WERI-Rb-1 (cell line): Measurements from ENCODE around the gene SPDYE2B.
"Not testable (repeated sequence)": the region's sequence is repeated elsewhere in the genome, so short reads cannot be mapped to it uniquely, and the experiment has no call there.

Experiments
- DNase-seq: peaks from one replicate; pipeline ENCODE4 v3.0.0-alpha.2; 2020
- H3K27ac ChIP-seq: fragments of 250-450 bp; sonication (Bioruptor Pico); 2 replicates; pipeline ENCODE4 v1.5.1; 2020; ENCODE audit warnings: mild to moderate bottlenecking, moderate library complexity
- H3K27me3 ChIP-seq: fragments of 250-450 bp; sonication (Bioruptor Pico); 2 replicates; pipeline ENCODE4 v1.5.1; 2021; ENCODE audit warnings: mild to moderate bottlenecking, low read depth, moderate library complexity; ENCODE audit not compliant: insufficient read depth, severe bottlenecking
- H3K36me3 ChIP-seq: fragments of 250-450 bp; sonication (Bioruptor Pico); 2 replicates; pipeline ENCODE4 v1.5.1; 2020; ENCODE audit warnings: mild to moderate bottlenecking, moderate library complexity
- H3K4me3 ChIP-seq: 2 replicates; pipeline ENCODE4 v1.5.1; 2011; ENCODE audit warnings: low read depth, mild to moderate bottlenecking, control low read depth, low read length
- H3K9me3 ChIP-seq: fragments of 250-450 bp; sonication (Bioruptor Pico); 2 replicates; pipeline ENCODE4 v1.5.1; 2021; ENCODE audit warnings: mild to moderate bottlenecking, moderate library complexity; ENCODE audit not compliant: severe bottlenecking

Gene SPDYE2B, protein sequence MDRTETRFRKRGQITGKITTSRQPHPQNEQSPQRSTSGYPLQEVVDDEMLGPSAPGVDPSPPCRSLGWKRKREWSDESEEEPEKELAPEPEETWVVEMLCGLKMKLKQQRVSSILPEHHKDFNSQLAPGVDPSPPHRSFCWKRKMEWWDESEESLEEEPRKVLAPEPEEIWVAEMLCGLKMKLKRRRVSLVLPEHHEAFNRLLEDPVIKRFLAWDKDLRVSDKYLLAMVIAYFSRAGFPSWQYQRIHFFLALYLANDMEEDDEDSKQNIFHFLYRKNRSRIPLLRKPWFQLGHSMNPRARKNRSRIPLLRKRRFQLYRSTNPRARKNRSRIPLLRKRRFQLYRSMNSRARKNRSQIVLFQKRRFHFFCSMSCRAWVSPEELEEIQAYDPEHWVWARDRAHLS

GRCh38 chr7:102649924-102650323 is at the start of gene SPDYE2B:
Gene SPDYE2B (plus strand): TSS chr7:102650319. CDS start chr7:102652349, 2,030 bp downstream.
- H3K36me3 ChIP-seq, DNase-seq: not testable (repeated sequence)

GRCh38 chr7:102602317-102602716 is 47.8 kb upstream of the SPDYE2B start:
- not testable (repeated sequence) for H3K27me3 ChIP-seq, DNase-seq, H3K9me3 ChIP-seq

More at GRCh38 chr7:102649924-102650323, at the start of gene SPDYE2B:
- H3K27ac ChIP-seq, H3K27me3 ChIP-seq, H3K4me3 ChIP-seq, H3K9me3 ChIP-seq: not testable (repeated sequence)

DNA sequence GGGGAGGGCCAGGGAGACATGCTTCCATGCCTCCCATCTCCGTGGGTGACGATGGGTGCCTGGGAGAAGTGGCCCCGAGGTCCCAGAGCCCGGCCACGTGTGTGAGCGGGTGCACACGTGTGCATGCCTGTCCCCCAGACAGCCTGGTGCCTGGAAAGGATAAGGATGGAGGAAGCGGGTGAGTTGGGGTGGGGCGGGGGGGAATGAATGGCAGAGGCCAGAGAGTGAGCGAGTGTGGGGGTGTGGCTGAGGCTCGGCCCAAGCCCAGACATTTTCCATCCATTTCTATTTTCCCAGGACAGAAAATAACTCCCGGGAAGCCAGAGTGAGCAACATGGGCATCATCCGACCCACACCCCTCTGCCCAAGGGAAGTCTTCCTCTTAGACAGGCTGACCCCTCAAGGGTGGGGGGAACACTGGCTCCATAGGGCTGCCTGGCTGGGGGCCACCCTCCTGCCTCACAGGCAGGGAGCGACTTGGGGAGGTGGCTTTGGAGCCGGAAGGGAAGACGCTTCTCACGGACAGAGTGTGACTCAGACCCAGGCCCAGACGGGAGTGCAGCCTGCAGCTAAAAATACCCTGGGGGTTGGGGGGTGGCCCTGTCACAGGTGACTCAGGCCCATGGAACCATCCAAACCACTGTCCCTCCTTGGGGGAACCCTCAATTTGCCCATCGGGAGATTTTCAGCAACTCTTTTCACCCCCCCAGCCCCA is 45.5 kb upstream of the SPDYE2B start:
- H3K9me3 ChIP-seq, H3K27me3 ChIP-seq, DNase-seq, H3K36me3 ChIP-seq, H3K4me3 ChIP-seq, H3K27ac ChIP-seq: not testable (repeated sequence)

More at GRCh38 chr7:102602317-102602716, 47.8 kb upstream of the SPDYE2B start:
- H3K27ac ChIP-seq, H3K4me3 ChIP-seq, H3K36me3 ChIP-seq: not testable (repeated sequence)

DNA sequence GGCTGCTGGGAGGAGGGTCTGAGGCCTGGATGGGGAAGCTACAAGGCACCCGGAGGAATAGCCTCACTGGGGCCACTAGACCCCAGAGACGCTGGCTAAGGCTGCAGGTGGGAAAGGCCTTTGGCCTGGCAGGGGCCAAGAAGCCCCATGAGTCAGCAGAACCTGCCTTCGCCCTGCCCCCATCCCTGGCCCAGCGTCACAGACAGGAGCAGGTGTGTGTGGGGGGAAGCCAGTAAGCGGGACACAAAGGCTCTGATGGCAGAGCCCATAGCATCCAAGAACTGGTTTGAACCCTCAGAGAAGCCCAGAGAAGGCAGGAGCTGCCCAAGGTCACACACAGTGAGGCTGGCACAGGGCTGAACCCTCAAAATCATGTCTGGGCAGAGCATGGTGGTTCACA is 43.3 kb upstream of the SPDYE2B start:
- H3K9me3 ChIP-seq, DNase-seq, H3K36me3 ChIP-seq, H3K27me3 ChIP-seq, H3K4me3 ChIP-seq, H3K27ac ChIP-seq: not testable (repeated sequence)

DNA sequence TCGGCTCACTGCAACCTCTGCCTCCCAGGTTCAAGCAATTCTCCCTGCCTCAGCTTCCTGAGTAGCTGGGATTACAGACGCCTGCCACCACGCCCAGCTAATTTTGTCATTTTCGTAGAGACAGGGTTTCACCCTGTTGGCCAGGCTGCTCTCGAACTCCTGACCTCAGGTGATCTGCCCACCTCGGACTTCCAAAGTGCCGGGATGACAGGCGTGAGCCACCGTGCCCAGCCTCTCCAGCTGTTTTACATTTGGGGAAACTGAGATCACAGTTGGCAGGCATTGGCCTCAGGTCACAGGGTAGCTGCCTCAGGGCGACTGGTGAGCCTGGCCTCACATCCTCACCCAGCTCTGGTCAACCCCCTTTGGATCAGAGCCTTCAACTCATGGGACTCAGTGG is 40.4 kb upstream of the SPDYE2B start:
- H3K4me3 ChIP-seq, H3K27ac ChIP-seq, H3K36me3 ChIP-seq, H3K9me3 ChIP-seq, DNase-seq, H3K27me3 ChIP-seq: not testable (repeated sequence)

GRCh38 chr7:102610441-102610840 is 39.7 kb upstream of the SPDYE2B start:
- peak; percentile 8 for DNase-seq
- H3K27ac ChIP-seq, H3K4me3 ChIP-seq, H3K27me3 ChIP-seq, H3K9me3 ChIP-seq, H3K36me3 ChIP-seq: not testable (repeated sequence)

DNA sequence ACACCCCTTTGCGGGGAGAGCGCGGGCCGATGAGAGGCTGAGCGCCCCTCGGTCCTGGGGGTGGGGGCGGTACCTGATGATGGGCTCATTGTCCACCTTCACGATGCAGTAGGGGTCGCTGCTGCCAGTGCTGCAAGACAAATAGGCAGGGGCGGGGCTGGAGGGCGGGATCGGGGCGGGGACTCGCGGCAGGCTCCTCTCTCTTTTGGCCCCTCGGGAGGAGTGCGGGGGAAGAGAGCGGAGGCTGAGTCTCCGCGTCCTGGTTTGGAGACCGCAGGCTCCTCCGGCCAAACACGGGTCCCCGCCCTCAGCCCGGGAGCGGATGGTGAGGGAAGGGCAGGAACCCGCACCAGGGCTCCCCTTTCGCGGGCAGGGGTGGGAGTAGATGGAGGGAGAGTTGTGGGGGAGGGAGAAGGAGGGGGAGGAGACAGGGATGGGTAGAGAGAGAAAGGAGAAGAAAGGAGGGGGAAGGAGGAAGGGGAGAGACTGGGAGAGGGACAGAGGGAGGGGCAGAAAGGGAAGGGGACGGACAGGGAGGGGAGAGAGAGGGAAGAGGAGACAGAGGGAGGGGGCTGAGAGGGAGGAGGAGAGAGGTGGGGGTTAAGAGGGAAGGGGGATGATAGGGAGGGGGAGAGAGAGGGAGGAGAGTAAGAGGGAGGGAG is 39.0 kb upstream of the SPDYE2B start:
- DNase-seq, H3K36me3 ChIP-seq, H3K27me3 ChIP-seq, H3K4me3 ChIP-seq, H3K9me3 ChIP-seq, H3K27ac ChIP-seq: not testable (repeated sequence)

- H3K27me3 ChIP-seq, H3K27ac ChIP-seq, H3K36me3 ChIP-seq, H3K9me3 ChIP-seq: not testable (repeated sequence)
- peak overlapping the region; percentile 19 for H3K4me3 ChIP-seq
- peak; percentile 46 for DNase-seq
Measured at GRCh38 chr7:102611675-102612325, 38.3 kb upstream of the SPDYE2B start.

GRCh38 chr7:102613575-102614345 is 36.4 kb upstream of the SPDYE2B start:
- not testable (repeated sequence) for H3K4me3 ChIP-seq, H3K9me3 ChIP-seq, H3K27me3 ChIP-seq, DNase-seq, H3K36me3 ChIP-seq, H3K27ac ChIP-seq

- not testable (repeated sequence) for H3K27me3 ChIP-seq, H3K36me3 ChIP-seq, DNase-seq, H3K4me3 ChIP-seq, H3K27ac ChIP-seq, H3K9me3 ChIP-seq
Measured at GRCh38 chr7:102614346-102614697, 35.8 kb upstream of the SPDYE2B start.

DNA sequence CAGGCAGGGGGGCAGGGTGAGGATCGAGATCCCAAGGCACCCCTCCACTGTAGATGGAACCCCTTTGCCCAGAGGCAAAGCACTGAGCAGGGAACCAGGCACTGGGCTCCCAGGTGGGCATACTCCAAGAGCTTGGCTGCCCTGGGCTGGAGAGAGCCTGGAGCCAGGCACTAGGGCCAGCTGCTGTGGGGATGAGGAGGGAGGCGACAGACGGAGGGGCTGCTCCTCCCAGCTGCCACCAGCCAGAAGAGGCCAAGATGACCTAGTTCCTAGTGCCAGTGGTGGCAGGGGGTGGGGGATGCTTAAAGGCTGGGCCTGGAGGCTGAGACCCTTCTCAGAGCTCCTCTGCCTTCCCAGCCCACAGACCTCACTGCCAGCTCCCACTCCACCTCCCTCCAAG is 35.2 kb upstream of the SPDYE2B start:
- H3K36me3 ChIP-seq, H3K9me3 ChIP-seq, H3K27ac ChIP-seq, H3K27me3 ChIP-seq, DNase-seq, H3K4me3 ChIP-seq: not testable (repeated sequence)

DNA sequence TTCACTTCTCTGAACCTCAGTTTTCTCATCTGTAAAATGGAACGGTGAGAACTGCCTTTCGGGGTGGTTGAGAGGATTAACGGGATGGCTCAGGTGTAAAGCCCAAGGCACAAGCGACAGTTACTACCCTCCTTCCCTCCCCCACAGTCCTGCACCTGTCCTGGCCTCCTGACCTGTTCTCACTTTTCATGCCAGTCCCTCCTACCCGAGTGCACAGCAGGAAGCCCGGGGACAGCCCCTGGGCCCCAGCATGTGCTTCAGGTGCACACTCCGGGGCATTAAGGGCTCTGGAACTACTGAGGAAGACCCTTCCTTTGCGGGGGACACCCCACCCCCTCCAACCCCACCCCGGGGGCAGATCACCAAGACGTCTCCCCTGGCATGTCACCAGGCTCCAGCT is 34.2 kb upstream of the SPDYE2B start:
- not testable (repeated sequence) for DNase-seq, H3K27ac ChIP-seq, H3K27me3 ChIP-seq, H3K36me3 ChIP-seq, H3K9me3 ChIP-seq, H3K4me3 ChIP-seq

DNA sequence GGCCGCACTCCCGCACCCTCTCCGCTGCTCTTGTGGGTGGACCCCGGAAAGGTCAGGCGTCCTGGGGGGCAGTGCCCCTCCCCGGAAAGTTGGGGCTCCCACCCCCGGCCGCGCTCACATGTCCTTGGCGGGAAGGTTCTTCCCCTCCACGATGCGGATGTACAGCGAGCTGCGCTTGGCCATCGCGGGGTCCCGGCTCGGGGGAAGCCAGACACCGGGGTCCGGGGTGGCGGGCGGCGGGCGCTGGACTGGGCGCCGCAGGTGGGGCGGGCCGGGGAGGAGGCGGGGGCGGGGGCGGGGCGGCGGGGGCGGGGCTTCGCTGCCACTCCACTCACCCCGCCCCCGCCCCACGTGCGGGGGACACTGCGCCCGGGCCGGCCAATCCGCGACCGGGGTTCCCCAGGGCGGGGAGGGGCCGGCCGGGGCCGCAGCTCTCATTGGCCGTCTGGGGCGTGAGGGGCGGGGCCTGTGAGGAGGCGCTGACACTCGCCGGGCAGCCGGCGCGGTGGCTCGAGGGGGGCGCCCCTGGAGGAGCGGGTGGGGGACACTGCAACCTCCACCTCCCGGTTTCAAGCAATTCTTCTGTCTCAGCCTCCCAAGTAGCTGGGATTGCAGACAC is 33.5 kb upstream of the SPDYE2B start, which contains the start of gene RASA4:
TSS of gene RASA4 (minus strand) at position 250 of the 619 bp plus-strand sequence. CDS start at position 183, 67 bp downstream.
- peak; percentile 45 for DNase-seq

More for the DNA sequence above, 33.5 kb upstream of the SPDYE2B start, which contains the start of gene RASA4:
- peak within 1 kb of the TSS; percentile 45 for H3K4me3 ChIP-seq
- H3K9me3 ChIP-seq, H3K27me3 ChIP-seq, H3K36me3 ChIP-seq, H3K27ac ChIP-seq: not testable (repeated sequence)
